SK-N-SH treated with all-trans-retinoic acid at 6 μM for 48 hours (cell line): ENCODE results near the gene TEX35.

Experiments
- PATZ1 ChIP-seq: fragments of 250-450 bp; sonication (Bioruptor Pico); IDR thresholded peaks from 2 replicates; pipeline ENCODE4 v1.8.0; 2020; ENCODE audit warnings: mild to moderate bottlenecking, moderate library complexity, borderline replicate concordance
- ZNF70 ChIP-seq: fragments of 450-650 bp; formaldehyde crosslinking; IDR thresholded peaks from 2 replicates; pipeline ENCODE4 v1.5.0; 2020; ENCODE audit warnings: mild to moderate bottlenecking, moderate library complexity

DNA sequence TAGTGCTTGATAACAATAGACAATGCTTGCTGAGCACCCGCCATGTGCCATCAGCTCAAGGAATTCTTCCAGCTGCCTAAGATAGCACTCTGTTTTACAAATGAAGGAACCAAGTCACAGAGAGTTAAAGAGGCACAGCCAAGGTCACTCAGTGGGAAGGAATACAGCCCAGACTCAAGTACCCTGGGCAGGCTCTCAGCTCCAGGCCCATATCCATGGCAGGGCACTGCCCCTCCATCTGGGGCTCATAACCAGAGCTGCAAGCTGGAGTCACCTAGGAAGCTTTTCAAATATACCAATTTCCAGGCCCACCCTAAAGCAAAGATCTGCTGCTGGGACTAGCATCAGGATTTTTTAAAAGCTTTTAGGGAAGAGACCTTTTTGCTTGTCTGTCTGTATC is 17.8 kb upstream of the TEX35 start:
- no peak for TF ChIP-seq PATZ1
- no peak for TF ChIP-seq ZNF70 (CRISPR knock-in tag)
